OCI-LY1 (cell line): ENCODE measurements around the gene RASD2.
A peak's percentile ranks its signal among the peaks of the same experiment; 100 is the strongest.
"Not testable (repeated sequence)": the region's sequence is repeated elsewhere in the genome, so short reads cannot be mapped to it uniquely, and the experiment has no call there.

Source experiments
- H2AFZ ChIP-seq: fragments of 200-600 bp; sonication (generic), shearing (Covaris generic); 2 replicates; pipeline ENCODE4 v1.6.0; 2014; ENCODE audit warnings: antibody characterized with exemption, mild to moderate bottlenecking, low read length
- H3F3A ChIP-seq: fragments of 200-600 bp; sonication (generic), shearing (Covaris generic); 2 replicates; pipeline ENCODE4 v1.6.0; 2014; ENCODE audit warnings: mild to moderate bottlenecking, antibody characterized with exemption, low read length, moderate library complexity; ENCODE audit not compliant: insufficient read depth
- H3K27ac ChIP-seq: fragments of 200-600 bp; sonication (generic); 2 replicates; pipeline ENCODE4 v1.5.1; 2014; ENCODE audit warnings: low read length, mixed run types, mild to moderate bottlenecking, low read depth; ENCODE audit not compliant: poor library complexity, severe bottlenecking
- H3K27me3 ChIP-seq: fragments of 200-600 bp; sonication (generic); 2 replicates; pipeline ENCODE4 v1.6.0; 2014; ENCODE audit warnings: antibody characterized with exemption, mild to moderate bottlenecking, low read length, moderate library complexity; ENCODE audit not compliant: insufficient read depth
- H3K36me3 ChIP-seq: fragments of 200-600 bp; sonication (generic); 2 replicates; pipeline ENCODE4 v1.6.1; 2014; ENCODE audit warnings: mild to moderate bottlenecking, antibody characterized with exemption, low read length, moderate library complexity, mixed read lengths; ENCODE audit not compliant: insufficient read depth
- H3K4me1 ChIP-seq: fragments of 200-600 bp; sonication (generic); 2 replicates; pipeline ENCODE4 v1.5.1; 2014; ENCODE audit warnings: mild to moderate bottlenecking, low read length, moderate library complexity; ENCODE audit not compliant: insufficient read depth, severe bottlenecking
- H3K4me2 ChIP-seq: fragments of 200-600 bp; sonication (generic), shearing (Covaris generic); 2 replicates; pipeline ENCODE4 v1.6.1; 2014; ENCODE audit warnings: low read length
- H3K4me3 ChIP-seq: fragments of 200-600 bp; sonication (generic); 2 replicates; pipeline ENCODE4 v1.5.1; 2014; ENCODE audit warnings: low read length, low read depth, mild to moderate bottlenecking, mixed read lengths; ENCODE audit not compliant: poor library complexity, severe bottlenecking
- H3K79me2 ChIP-seq: fragments of 200-600 bp; shearing (Covaris generic); 2 replicates; pipeline ENCODE4 v1.6.1; 2016; ENCODE audit warnings: mixed run types, low read length, mixed read lengths; ENCODE audit not compliant: insufficient read depth
- H3K9ac ChIP-seq: fragments of 200-600 bp; sonication (generic), shearing (Covaris generic); 2 replicates; pipeline ENCODE4 v1.6.1; 2014; ENCODE audit warnings: mild to moderate bottlenecking, low read length, mixed read lengths
- H3K9me2 ChIP-seq: fragments of 200-600 bp; sonication (generic), shearing (Covaris generic); 2 replicates; pipeline ENCODE4 v1.6.1; 2014; ENCODE audit warnings: low read depth, mild to moderate bottlenecking, low read length, mixed read lengths
- H3K9me3 ChIP-seq: fragments of 200-600 bp; shearing (Covaris generic); 2 replicates; pipeline ENCODE4 v1.6.1; 2014; ENCODE audit warnings: low read length, mixed read lengths
- H4K20me1 ChIP-seq: fragments of 200-600 bp; sonication (generic), shearing (Covaris generic); 2 replicates; pipeline ENCODE4 v1.6.0; 2016; ENCODE audit warnings: mild to moderate bottlenecking, low read length; ENCODE audit not compliant: insufficient read depth
- CTCF ChIP-seq: fragments of 200-600 bp; sonication (generic), shearing (Covaris generic); IDR thresholded peaks from 2 replicates; pipeline ENCODE4 v1.5.1; 2017; ENCODE audit warnings: mild to moderate bottlenecking, antibody characterized with exemption, low read length, moderate library complexity, mixed read lengths
- EZH2 ChIP-seq: fragments of 200-600 bp; sonication (generic), shearing (Covaris generic); IDR thresholded peaks from 2 replicates; pipeline ENCODE4 v1.8.0; 2017; ENCODE audit warnings: borderline replicate concordance, mixed run types, mild to moderate bottlenecking, antibody characterized with exemption, low read length, moderate library complexity, mixed read lengths

Gene RASD2

GRCh38 chr22:35514366-35514765 is 26.3 kb upstream of the RASD2 start:
- TF ChIP-seq CTCF: no peak
- TF ChIP-seq EZH2: no peak
- no peaks in the 10 kb centered on the region for H3K9me2 ChIP-seq
- no peak overlapping the region for H2AFZ ChIP-seq
- H3K4me3 ChIP-seq: no peak overlapping the region
- no peak overlapping the region for H3K27ac ChIP-seq
- H3F3A ChIP-seq: no peaks in the 10 kb centered on the region
- H3K4me1 ChIP-seq: no peaks in the 10 kb centered on the region
- H3K4me2 ChIP-seq: no peak overlapping the region
- no peaks in the 10 kb centered on the region for H3K36me3 ChIP-seq
- H3K79me2 ChIP-seq: no peaks in the 10 kb centered on the region
- no peaks in the 10 kb centered on the region for H3K9me3 ChIP-seq
- peaks cover 8% of the 10 kb centered on the region; the same call in 1 of the 2 replicates for H3K27me3 ChIP-seq
- H3K9ac ChIP-seq: no peak overlapping the region
- no peaks in the 10 kb centered on the region for H4K20me1 ChIP-seq

GRCh38 chr22:35515952-35516351 is 24.7 kb upstream of the RASD2 start:
- H3K79me2 ChIP-seq, H3K9me2 ChIP-seq, H3K4me1 ChIP-seq, H3K4me2 ChIP-seq, H3K9me3 ChIP-seq, H3K27me3 ChIP-seq, H3K9ac ChIP-seq, H3K36me3 ChIP-seq, H4K20me1 ChIP-seq, H3K4me3 ChIP-seq, H2AFZ ChIP-seq, H3K27ac ChIP-seq, H3F3A ChIP-seq: not testable (repeated sequence)

- Histone ChIP-seq H3K79me2 (no peaks in the 10 kb centered on the region), H3K27ac (no peak overlapping the region), H3K4me2 (no peak overlapping the region), H3K4me1 (no peaks in the 10 kb centered on the region), H3K9ac (no peak overlapping the region), H3F3A (no peaks in the 10 kb centered on the region), H3K36me3 (no peaks in the 10 kb centered on the region), H3K27me3 (peaks cover 8% of the 10 kb centered on the region; the same call in 1 of the 2 replicates), H3K9me2 (no peaks in the 10 kb centered on the region), H3K4me3 (no peak overlapping the region), H2AFZ (no peak overlapping the region), H3K9me3 (no peaks in the 10 kb centered on the region), H4K20me1 (no peaks in the 10 kb centered on the region)
- TF ChIP-seq CTCF: no peak
- TF ChIP-seq EZH2: no peak
Observed at GRCh38 chr22:35516723-35517122, 23.9 kb upstream of the RASD2 start.

GRCh38 chr22:35517207-35517606 is 23.4 kb upstream of the RASD2 start:
- Histone ChIP-seq H3K79me2 (no peaks in the 10 kb centered on the region), H3K4me3 (no peak overlapping the region), H3K4me2 (no peak overlapping the region), H4K20me1 (no peaks in the 10 kb centered on the region), H3K9ac (no peak overlapping the region), H3K27ac (no peak overlapping the region), H3K27me3 (peaks cover 8% of the 10 kb centered on the region; the same call in 1 of the 2 replicates), H3K36me3 (no peaks in the 10 kb centered on the region), H3K9me3 (no peaks in the 10 kb centered on the region), H3F3A (no peaks in the 10 kb centered on the region), H2AFZ (no peak overlapping the region), H3K4me1 (no peaks in the 10 kb centered on the region), H3K9me2 (no peaks in the 10 kb centered on the region)
- TF ChIP-seq CTCF (peak; percentile 26; the same call in 1 of the 2 replicates), EZH2 (no peak)
